Heart right ventricle (tissue), 16 donors: ENCODE measurements around the gene PPFIA2. TPM values are rescaled to one million over a fixed set of nuclear protein-coding genes. Genes with fewer than 3 reads are reported as not detected.

ENCODE experiments used
- ATAC-seq, 8 donors: fragments of 200-7000 bp; cut with Tn5 transposase; one replicate each; pipeline ENCODE4 v1.9.1; 2020; ENCODE audit warnings: mild to moderate bottlenecking in 8 of 8, moderate library complexity in 8 of 8, moderate number of reproducible peaks in 1 of 8
- DNase-seq, 2 donors: peaks; one replicate each; pipeline ENCODE4 v3.0.0-alpha.2; 2020
- H3K27ac ChIP-seq, 10 donors: fragments of 200-600 bp; sonication (generic) in 2 of 10; one replicate each; pipeline versions ENCODE4 v1.5.0 to v1.8.0; 2020 to 2022; ENCODE audit warnings: mild to moderate bottlenecking in 3 of 10
- H3K27me3 ChIP-seq, 7 donors: fragments of 200-600 bp; one replicate each; pipeline ENCODE4 v1.8.0; 2021 to 2022; ENCODE audit warnings: mild to moderate bottlenecking in 2 of 7
- H3K36me3 ChIP-seq, 9 donors: fragments of 200-600 bp; sonication (generic) in 1 of 9; one replicate each; pipeline versions ENCODE4 v1.5.0 to v1.8.0; 2020 to 2022; ENCODE audit warnings: mild to moderate bottlenecking in 2 of 9
- H3K4me1 ChIP-seq, 9 donors: fragments of 200-600 bp; sonication (generic) in 1 of 9; one replicate each; pipeline versions ENCODE4 v1.5.0 to v1.8.0; 2020 to 2022; ENCODE audit warnings: mild to moderate bottlenecking in 4 of 9
- H3K4me3 ChIP-seq, 10 donors: fragments of 200-600 bp; sonication (generic) in 2 of 10; one replicate each; pipeline versions ENCODE4 v1.5.0 to v1.8.0; 2020 to 2022; ENCODE audit warnings: mild to moderate bottlenecking in 7 of 10, moderate library complexity in 2 of 10
- H3K9me3 ChIP-seq, 11 donors: fragments of 200-600 bp in 10 of 11; sonication (generic) in 2 of 11; one replicate each; pipeline versions ENCODE4 v1.5.0 to v1.8.0; 2013 to 2022; ENCODE audit warnings: mild to moderate bottlenecking in 2 of 11, control low read depth in 1 of 11, moderate library complexity in 1 of 11
- CTCF ChIP-seq, 9 donors: fragments of 200-600 bp; sonication (generic) in 2 of 9; IDR thresholded peaks; one replicate each; pipeline versions ENCODE4 v1.5.0 to v1.8.0; 2021 to 2022; ENCODE audit warnings: antibody characterized with exemption in 9 of 9, mild to moderate bottlenecking in 5 of 9, moderate library complexity in 1 of 9
- WGBS, 2 donors: extraction: QIAGEN DNeasy Blood & Tissue Kit; methylation state at CpG; one replicate each; pipeline ENCODE4 v1.1.7; 2013; ENCODE audit warnings: inconsistent platforms in 1 of 2; 5-methylcytosine and 5-hydroxymethylcytosine counted together
- intact Hi-C, 10 donors: fragments of 100-400 bp; cut with DNase I; formaldehyde crosslinking; loops; one replicate each; pipeline versions ENCODE4 v1.11.1 to v1.14.2; 2022
- polyA plus RNA-seq, 2 donors: library from polyadenylated mRNA; stranded (reverse); fragments of 200-250 nt; gene quantifications; one replicate each; pipeline ENCODE4 v1.2.3, GENCODE V29; 2013
- total RNA-seq, 10 donors: library from RNA; stranded (reverse); fragmentation: NEBNext Ultra II Directional in 3 of 10; extraction: Animal tissue kit (Norgen Biotek cat#: 25700) in 3 of 10; gene quantifications; one replicate each; pipeline versions ENCODE4 v1.2.1 to v1.2.4, GENCODE V29; 2021 to 2023
- donor health status: Arrhythmogenic right ventricular cardiomyopathy.
- donor health status: ischemic (EF 13 %, LVEDD 7.1; RV severe dilation, severe dysfunction).
- donor health status: healthy with polysubstance abuse.
- donor health status: DM: no; HTN: yes; CAD: no.
- donor health status: DM: no; HTN: no; CAD: no.
- donor health status: ischemic (EF 25% LVEDD 6.9; RV normal size, moderate dysfunction).
- donor health status: ischemic (EF 25% LVEDD 5.7; RV mildly dilated, moderate dysfunction).
- donor health status: healthy.
- donor health status: DM: yes; HTN: yes; CAD: no.
- donor health status: Ischemic cardiomyopathy.
- donor health status: ischemic (EF 35%, LVEDD 5.7; RV mildly dilated, moderate dysfunction).
- donor health status: nonischemic (EF 11% LVEDD 7.7; RV severe dilation, severe dysfunction).
- donor health status: DM: yes; HTN: yes; CAD: no.
- donor health status: PGD.
- donor health status: ischemic (EF 29% LVEDD 5.4; RV normal size, mild dysfunction).
- donor health status: nonischemic (EF 23%, LVEDD 6.1; RV moderate dilation, normal function).

The PPFIA2 gene
- total and polyA plus RNA-seq, 12 donors = 0.15 to 1.3 (median 0.52) TPM; not detected in 1

GRCh38 chr12:81224626-81225025, 534.5 kb downstream of the PPFIA2 start:
- Histone ChIP-seq H3K4me1 (peaks cover 0 to 6% (median 0%) of the 10 kb centered on the region in 9 donors), H3K27ac (no peak overlapping the region), H3K4me3 (no peak overlapping the region), H3K36me3 (peaks cover 0 to 4% (median 0%) of the 10 kb centered on the region in 9 donors), H3K9me3 (no peaks in the 10 kb centered on the region), H3K27me3 (no peaks in the 10 kb centered on the region)
- ATAC-seq (no peak), DNase-seq (no peak)
- intact Hi-C loops = no loop called here
- no peak for TF ChIP-seq CTCF (IDR thresholded peaks at IDR 0.05)
- WGBS, 2 donors = 88 to 93% methylated on average over 6 of the region's 6 CpGs

GRCh38 chr12:81222846-81223592, 536.1 kb downstream of the PPFIA2 start:
- H3K36me3 ChIP-seq = peaks cover 0 to 4% (median 0%) of the 10 kb centered on the region in 9 donors
- TF ChIP-seq CTCF (IDR thresholded peaks at IDR 0.05) = no peak
- DNase-seq (no peak), ATAC-seq (no peak)
- no peak overlapping the region for H3K27ac ChIP-seq
- H3K27me3 ChIP-seq = no peaks in the 10 kb centered on the region
- peaks cover 0 to 6% (median 0%) of the 10 kb centered on the region in 9 donors for H3K4me1 ChIP-seq
- H3K4me3 ChIP-seq = no peak overlapping the region
- H3K9me3 ChIP-seq = no peaks in the 10 kb centered on the region
- 61 to 62% methylated on average over 5 of the region's 5 CpGs for WGBS, 2 donors
- intact Hi-C loops = no loop called here

DNA sequence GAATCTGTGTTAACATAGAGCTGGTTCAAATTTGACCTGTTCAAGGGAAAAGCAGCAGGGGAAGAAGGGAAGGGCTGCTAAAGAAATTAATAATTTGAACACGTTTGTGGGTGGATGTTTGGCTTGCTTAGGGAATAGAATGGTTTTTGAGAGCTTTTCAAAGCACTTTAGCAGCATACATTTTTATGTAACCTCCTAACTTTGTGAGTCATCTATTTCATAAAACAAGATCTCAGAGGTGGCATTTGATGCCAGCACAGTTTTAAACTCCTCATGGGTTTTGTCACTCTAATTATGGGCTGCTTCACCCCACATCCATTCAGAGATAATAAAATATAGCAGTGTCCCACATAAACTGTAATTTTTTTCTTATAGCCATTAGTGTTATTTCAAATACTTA, 537.5 kb downstream of the PPFIA2 start:
- no peak for TF ChIP-seq CTCF (IDR thresholded peaks at IDR 0.05)
- intact Hi-C loops = no loop called here
- no peak for DNase-seq
- H3K27me3 ChIP-seq = no peaks in the 10 kb centered on the region
- H3K9me3 ChIP-seq = no peaks in the 10 kb centered on the region
- no peak overlapping the region for H3K27ac ChIP-seq
- peaks cover 0 to 6% (median 0%) of the 10 kb centered on the region in 9 donors for H3K4me1 ChIP-seq
- H3K4me3 ChIP-seq = no peak overlapping the region
- no peak for ATAC-seq
- H3K36me3 ChIP-seq = peaks cover 0 to 11% (median 0%) of the 10 kb centered on the region in 9 donors
- WGBS, 2 donors = 34 to 42% methylated on average over 1 of the region's 1 CpG

- Histone ChIP-seq H3K27me3 (no peaks in the 10 kb centered on the region), H3K36me3 (peaks cover 0 to 19% (median 0%) of the 10 kb centered on the region in 9 donors), H3K27ac (no peak overlapping the region), H3K9me3 (no peaks in the 10 kb centered on the region), H3K4me1 (peaks cover 0 to 8% (median 0%) of the 10 kb centered on the region in 9 donors), H3K4me3 (no peak overlapping the region)
- DNase-seq (no peak), ATAC-seq (no peak)
- intact Hi-C loops = no loop called here
- WGBS, 2 donors = 92 to 93% methylated on average over 3 of the region's 3 CpGs
- no peak for TF ChIP-seq CTCF (IDR thresholded peaks at IDR 0.05)
Observed at GRCh38 chr12:81216739-81217138, 542.4 kb downstream of the PPFIA2 start.
